ENCODE measurements around the gene HJV.

Gene HJV

GRCh38 chr1:145983960-145984830, 37.3 kb downstream of the HJV start:
- TF ChIP-seq POLR2AphosphoS5 (IDR thresholded peaks at IDR 0.05; ENCODE audit: low read depth) (no peak), SPI1 (IDR thresholded peaks at IDR 0.05; ENCODE audit: borderline replicate concordance, low read depth) (no peak), REST (IDR thresholded peaks at IDR 0.05; ENCODE audit: insufficient replicate concordance, low read depth) (no peak), GABPA (IDR thresholded peaks at IDR 0.05; ENCODE audit: low read depth) (no peak)
- TF ChIP-seq, protein P1, sequence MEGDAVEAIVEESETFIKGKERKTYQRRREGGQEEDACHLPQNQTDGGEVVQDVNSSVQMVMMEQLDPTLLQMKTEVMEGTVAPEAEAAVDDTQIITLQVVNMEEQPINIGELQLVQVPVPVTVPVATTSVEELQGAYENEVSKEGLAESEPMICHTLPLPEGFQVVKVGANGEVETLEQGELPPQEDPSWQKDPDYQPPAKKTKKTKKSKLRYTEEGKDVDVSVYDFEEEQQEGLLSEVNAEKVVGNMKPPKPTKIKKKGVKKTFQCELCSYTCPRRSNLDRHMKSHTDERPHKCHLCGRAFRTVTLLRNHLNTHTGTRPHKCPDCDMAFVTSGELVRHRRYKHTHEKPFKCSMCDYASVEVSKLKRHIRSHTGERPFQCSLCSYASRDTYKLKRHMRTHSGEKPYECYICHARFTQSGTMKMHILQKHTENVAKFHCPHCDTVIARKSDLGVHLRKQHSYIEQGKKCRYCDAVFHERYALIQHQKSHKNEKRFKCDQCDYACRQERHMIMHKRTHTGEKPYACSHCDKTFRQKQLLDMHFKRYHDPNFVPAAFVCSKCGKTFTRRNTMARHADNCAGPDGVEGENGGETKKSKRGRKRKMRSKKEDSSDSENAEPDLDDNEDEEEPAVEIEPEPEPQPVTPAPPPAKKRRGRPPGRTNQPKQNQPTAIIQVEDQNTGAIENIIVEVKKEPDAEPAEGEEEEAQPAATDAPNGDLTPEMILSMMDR (IDR thresholded peaks at IDR 0.05; ENCODE audit: insufficient read depth, low read length): no peak
- Histone ChIP-seq H3K27ac (replicated peaks) (peak overlapping the region; percentile 79), H3K4me3 (replicated peaks; ENCODE audit: insufficient read depth, low read length) (no peak overlapping the region), H3K27me3 (ENCODE audit: insufficient read depth, poor library complexity, severe bottlenecking) (no peaks in the 10 kb centered on the region)
- no peak for DNase-seq (ENCODE audit: low read depth in 1 of 2, low spot score in 1 of 2)

- TF ChIP-seq, protein P1 (IDR thresholded peaks at IDR 0.05; ENCODE audit: insufficient read depth, low read length): no peak
- TF ChIP-seq SPI1 (IDR thresholded peaks at IDR 0.05; ENCODE audit: borderline replicate concordance, low read depth): peak; percentile 92
These were observed 38.3 kb downstream of the HJV start for GRCh38 chr1:145983206-145983675.

GRCh38 chr1:145982010-145982723, 39.4 kb downstream of the HJV start:
- Histone ChIP-seq H3K27ac (replicated peaks) (no peak overlapping the region), H3K27me3 (ENCODE audit: insufficient read depth, poor library complexity, severe bottlenecking) (no peaks in the 10 kb centered on the region), H3K4me3 (replicated peaks; ENCODE audit: insufficient read depth, low read length) (no peak overlapping the region)
- no peak for TF ChIP-seq POLR2AphosphoS5 (IDR thresholded peaks at IDR 0.05; ENCODE audit: low read depth)
- TF ChIP-seq GABPA (IDR thresholded peaks at IDR 0.05; ENCODE audit: low read depth): no peak
- no peak for TF ChIP-seq SPI1 (IDR thresholded peaks at IDR 0.05; ENCODE audit: borderline replicate concordance, low read depth)
- no peak for TF ChIP-seq REST (IDR thresholded peaks at IDR 0.05; ENCODE audit: insufficient replicate concordance, low read depth)
- TF ChIP-seq, protein P1 (IDR thresholded peaks at IDR 0.05; ENCODE audit: insufficient read depth, low read length): no peak
- DNase-seq (ENCODE audit: low read depth in 1 of 2, low spot score in 1 of 2): no peak

More at GRCh38 chr1:145983206-145983675, 38.3 kb downstream of the HJV start:
- H3K27ac ChIP-seq (replicated peaks): peak overlapping the region; percentile 21
- no peak for DNase-seq (ENCODE audit: low read depth in 1 of 2, low spot score in 1 of 2)
- H3K4me3 ChIP-seq (replicated peaks; ENCODE audit: insufficient read depth, low read length): no peak overlapping the region
- H3K27me3 ChIP-seq (ENCODE audit: insufficient read depth, poor library complexity, severe bottlenecking): no peaks in the 10 kb centered on the region

Data from HL-60 (cell line).